ENCODE measurements around the gene LRRC27.

DNA sequence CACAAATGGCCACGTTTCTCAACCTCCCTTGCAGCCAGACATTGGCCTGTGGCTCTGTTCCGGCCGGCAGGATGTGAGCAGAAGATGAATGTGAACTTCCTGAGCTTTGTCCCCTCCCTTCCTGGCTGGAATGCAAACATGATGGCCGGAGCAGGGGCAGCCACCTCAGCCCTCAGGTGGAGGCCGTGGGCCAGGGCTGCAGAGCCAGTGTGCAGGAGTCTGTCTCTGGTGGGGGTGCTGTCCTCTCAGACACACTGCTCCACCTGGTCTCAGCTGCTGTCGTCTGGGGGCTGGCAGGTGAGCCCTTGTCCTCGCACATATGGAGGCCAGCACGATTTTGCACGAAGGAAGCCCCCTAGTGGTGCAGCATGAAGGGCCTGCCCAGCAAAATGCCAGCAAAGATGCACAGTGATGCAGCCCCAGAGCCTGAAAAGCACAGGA lies 39.7 kb downstream of the LRRC27 start:
- TF ChIP-seq POLR2A (IDR thresholded peaks at IDR 0.05) (no peak), POLR2AphosphoS5 (IDR thresholded peaks at IDR 0.05) (no peak)
- TF ChIP-seq, protein P1, sequence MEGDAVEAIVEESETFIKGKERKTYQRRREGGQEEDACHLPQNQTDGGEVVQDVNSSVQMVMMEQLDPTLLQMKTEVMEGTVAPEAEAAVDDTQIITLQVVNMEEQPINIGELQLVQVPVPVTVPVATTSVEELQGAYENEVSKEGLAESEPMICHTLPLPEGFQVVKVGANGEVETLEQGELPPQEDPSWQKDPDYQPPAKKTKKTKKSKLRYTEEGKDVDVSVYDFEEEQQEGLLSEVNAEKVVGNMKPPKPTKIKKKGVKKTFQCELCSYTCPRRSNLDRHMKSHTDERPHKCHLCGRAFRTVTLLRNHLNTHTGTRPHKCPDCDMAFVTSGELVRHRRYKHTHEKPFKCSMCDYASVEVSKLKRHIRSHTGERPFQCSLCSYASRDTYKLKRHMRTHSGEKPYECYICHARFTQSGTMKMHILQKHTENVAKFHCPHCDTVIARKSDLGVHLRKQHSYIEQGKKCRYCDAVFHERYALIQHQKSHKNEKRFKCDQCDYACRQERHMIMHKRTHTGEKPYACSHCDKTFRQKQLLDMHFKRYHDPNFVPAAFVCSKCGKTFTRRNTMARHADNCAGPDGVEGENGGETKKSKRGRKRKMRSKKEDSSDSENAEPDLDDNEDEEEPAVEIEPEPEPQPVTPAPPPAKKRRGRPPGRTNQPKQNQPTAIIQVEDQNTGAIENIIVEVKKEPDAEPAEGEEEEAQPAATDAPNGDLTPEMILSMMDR (IDR thresholded peaks at IDR 0.05), result no peak

Data from prostate gland (tissue), 2 donors.